Neuronal stem cell (in vitro differentiated cells): ENCODE results near the gene SHISA7.

Experiments
- DNase-seq: peaks from one replicate; pipeline ENCODE4 v3.0.0-alpha.2; 2013; ENCODE audit warnings: low spot score
- H2AFZ ChIP-seq: one replicate; pipeline ENCODE4 v1.6.1; 2013; ENCODE audit warnings: mild to moderate bottlenecking, low read length, inconsistent platforms
- H2AK5ac ChIP-seq: 2 replicates; pipeline ENCODE4 v1.6.1; 2013; ENCODE audit warnings: low read depth, mild to moderate bottlenecking, inconsistent platforms, low read length, moderate library complexity, mixed read lengths
- H2BK120ac ChIP-seq: 2 replicates; pipeline ENCODE4 v1.6.1; 2013; ENCODE audit warnings: low read depth, mild to moderate bottlenecking, inconsistent platforms, low read length, moderate library complexity, mixed read lengths
- H2BK12ac ChIP-seq: one replicate; pipeline ENCODE4 v1.6.1; 2013; ENCODE audit warnings: low read length, inconsistent platforms
- H2BK15ac ChIP-seq: 2 replicates; pipeline ENCODE4 v1.6.1; 2013; ENCODE audit warnings: mild to moderate bottlenecking, low read length, inconsistent platforms, mixed read lengths
- H2BK5ac ChIP-seq: one replicate; pipeline ENCODE4 v1.6.1; 2013; ENCODE audit warnings: inconsistent platforms, mild to moderate bottlenecking, low read length, moderate library complexity
- H3K14ac ChIP-seq: one replicate; pipeline ENCODE4 v1.6.1; 2013; ENCODE audit warnings: low read length, inconsistent platforms
- H3K18ac ChIP-seq: 2 replicates; pipeline ENCODE4 v1.6.1; 2013; ENCODE audit warnings: low read length, inconsistent platforms
- H3K23ac ChIP-seq: 2 replicates; pipeline ENCODE4 v1.6.1; 2013; ENCODE audit warnings: low read depth, mild to moderate bottlenecking, mixed read lengths, low read length, inconsistent platforms; ENCODE audit not compliant: poor library complexity
- H3K27ac ChIP-seq: replicated peaks from 3 replicates; pipeline ENCODE4 v1.5.1; 2013; ENCODE audit warnings: low read length, inconsistent platforms
- H3K27me3 ChIP-seq, 3 experiments: 2 replicates each; pipeline ENCODE4 v1.6.1; 2013; ENCODE audit warnings: low read length in 3 of 3, mild to moderate bottlenecking in 2 of 3, inconsistent platforms in 1 of 3, low read depth in 1 of 3, mixed read lengths in 1 of 3, moderate library complexity in 1 of 3; ENCODE audit not compliant: control insufficient read depth in 3 of 3, insufficient read depth in 3 of 3
- H3K36me3 ChIP-seq, 2 donors: replicated peaks in 1 of 2; 2 replicates each; pipeline ENCODE4 v1.6.1; 2013; ENCODE audit warnings: low read length in 2 of 2; ENCODE audit not compliant: control insufficient read depth in 2 of 2, insufficient read depth in 2 of 2
- H3K4ac ChIP-seq: 2 replicates; pipeline ENCODE4 v1.6.1; 2013; ENCODE audit warnings: inconsistent platforms, mild to moderate bottlenecking, low read length, moderate library complexity
- H3K4me1 ChIP-seq, 2 donors: 1 replicate in 1 of 2; 2 replicates in 1 of 2; pipeline ENCODE4 v1.6.1; 2013; ENCODE audit warnings: low read length in 2 of 2, low read depth in 1 of 2; ENCODE audit not compliant: control insufficient read depth in 2 of 2, insufficient read depth in 1 of 2
- H3K4me2 ChIP-seq: one replicate; pipeline ENCODE4 v1.6.1; 2013; ENCODE audit warnings: mild to moderate bottlenecking, low read length, inconsistent platforms; ENCODE audit not compliant: insufficient read depth, poor library complexity, severe bottlenecking
- H3K4me3 ChIP-seq, 2 donors: 2 replicates each; pipeline ENCODE4 v1.5.1; 2013; ENCODE audit warnings: low read length in 2 of 2, mild to moderate bottlenecking in 2 of 2, inconsistent platforms in 1 of 2, moderate library complexity in 1 of 2
- H3K79me1 ChIP-seq: one replicate; pipeline ENCODE4 v1.6.1; 2013; ENCODE audit warnings: low read depth, mild to moderate bottlenecking, inconsistent platforms, low read length, moderate library complexity
- H3K9ac ChIP-seq: one replicate; pipeline ENCODE4 v1.6.1; 2013; ENCODE audit warnings: mild to moderate bottlenecking, low read depth, low read length, inconsistent platforms; ENCODE audit not compliant: poor library complexity
- H3K9me3 ChIP-seq, 2 donors: replicated peaks in 1 of 2; 2 replicates each; pipeline versions ENCODE3 to v1.6.1; 2013; ENCODE audit warnings: low read length in 2 of 2, mild to moderate bottlenecking in 2 of 2, inconsistent platforms in 1 of 2, low read depth in 1 of 2, mixed read lengths in 1 of 2, moderate library complexity in 1 of 2; ENCODE audit not compliant: control insufficient read depth in 2 of 2, insufficient read depth in 1 of 2
- H4K8ac ChIP-seq: one replicate; pipeline ENCODE4 v1.6.1; 2013; ENCODE audit warnings: low read depth, mild to moderate bottlenecking, inconsistent platforms, low read length, moderate library complexity
- H4K91ac ChIP-seq: one replicate; pipeline ENCODE4 v1.6.1; 2013; ENCODE audit warnings: low read length, low read depth, mild to moderate bottlenecking, inconsistent platforms; ENCODE audit not compliant: poor library complexity
- WGBS, 2 donors: extraction: QIAGEN DNeasy Blood & Tissue Kit; methylation state at CpG; one replicate each; pipeline ENCODE4 v1.1.7; 2013; ENCODE audit warnings: missing lambda C conversion rate in 2 of 2, mixed read lengths in 1 of 2; ENCODE audit not compliant: insufficient read length in 2 of 2, insufficient replicate concordance in 1 of 2; ENCODE audit errors: extremely low coverage in 2 of 2; 5-methylcytosine and 5-hydroxymethylcytosine counted together

The SHISA7 gene

DNA sequence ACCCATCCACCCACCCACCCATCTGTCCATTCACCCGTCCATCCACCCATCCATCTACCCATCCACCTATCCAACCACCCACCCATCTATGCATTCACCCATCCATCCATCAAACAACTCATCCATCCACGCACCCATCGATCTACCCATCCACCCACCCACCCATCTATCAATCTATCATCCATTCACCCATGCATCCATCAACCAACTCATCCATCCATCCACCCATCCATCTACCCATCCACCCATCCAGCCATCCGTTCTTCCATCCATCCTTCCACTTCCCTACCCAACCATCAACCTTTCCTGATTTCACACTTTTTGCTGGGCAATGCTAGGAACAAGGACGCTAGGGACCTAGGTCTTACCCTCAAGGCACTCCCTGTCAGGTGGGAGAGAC, 61.1 kb downstream of the SHISA7 start:
- peaks cover 7% of the 10 kb centered on the region for H3K79me1 ChIP-seq
- no peak overlapping the region for H3K4me2 ChIP-seq
- H2BK12ac ChIP-seq, result no peak overlapping the region
- H2BK120ac ChIP-seq, result no peak overlapping the region
- H3K4me3 ChIP-seq, result no peak overlapping the region
- no peak overlapping the region for H2AK5ac ChIP-seq
- no peak overlapping the region for H2BK15ac ChIP-seq
- H3K18ac ChIP-seq, result no peak overlapping the region
- no peak overlapping the region for H3K14ac ChIP-seq
- no peak for DNase-seq
- H3K4ac ChIP-seq, result no peak overlapping the region
- peaks cover 0 to 15% (median 0%) of the 10 kb centered on the region in 3 experiments for H3K27me3 ChIP-seq
- WGBS, 2 donors, result 100% methylated on average over 3 of the region's 5 CpGs
- H2BK5ac ChIP-seq, result no peak overlapping the region
- H3K9ac ChIP-seq, result no peak overlapping the region
- no peak overlapping the region for H4K8ac ChIP-seq
- peaks cover 25 to 26% of the 10 kb centered on the region in 2 donors for H3K4me1 ChIP-seq
- peaks cover 2% of the 10 kb centered on the region in 2 donors for H3K9me3 ChIP-seq
- no peak overlapping the region for H3K27ac ChIP-seq
- H2AFZ ChIP-seq, result no peak overlapping the region
- no peak overlapping the region for H3K23ac ChIP-seq
- H4K91ac ChIP-seq, result no peak overlapping the region
- peaks cover 2 to 7% of the 10 kb centered on the region in 2 donors for H3K36me3 ChIP-seq

DNA sequence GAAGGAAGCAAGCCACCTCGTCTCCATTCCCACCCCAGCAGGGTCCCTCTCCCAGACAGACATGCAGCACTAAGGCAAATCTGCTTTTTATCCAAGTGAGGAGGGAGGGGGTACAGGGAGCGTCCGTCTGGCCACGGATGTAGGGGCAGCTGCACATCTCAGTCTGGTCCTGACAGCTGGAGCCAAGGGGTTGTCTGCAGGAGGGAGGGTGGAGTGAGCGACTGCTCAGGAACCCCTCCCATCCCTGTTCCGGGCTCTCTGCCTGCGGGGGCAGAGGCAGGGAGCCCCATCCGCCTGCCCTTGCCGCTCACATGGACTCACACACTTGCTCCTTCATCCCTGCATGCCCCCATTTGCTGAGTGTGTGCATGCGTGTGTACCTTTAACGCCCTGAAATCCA, 63.9 kb downstream of the SHISA7 start:
- no peaks in the 10 kb centered on the region for H3K36me3 ChIP-seq
- H2AK5ac ChIP-seq, result peak overlapping the region; percentile 97
- no peak overlapping the region for H3K9ac ChIP-seq
- no peak overlapping the region for H4K8ac ChIP-seq
- H3K14ac ChIP-seq, result no peak overlapping the region
- no peak for DNase-seq
- peak overlapping the region; percentile 83 for H2BK5ac ChIP-seq
- peaks cover 0 to 15% (median 0%) of the 10 kb centered on the region in 3 experiments for H3K27me3 ChIP-seq
- no peak overlapping the region for H2AFZ ChIP-seq
- peaks cover 27 to 28% of the 10 kb centered on the region in 2 donors for H3K4me1 ChIP-seq
- WGBS, 2 donors, result no CpG with 5 or more reads among the region's 11 CpGs
- peak overlapping the region; percentile 92 for H2BK120ac ChIP-seq
- H2BK12ac ChIP-seq, result no peak overlapping the region
- no peak overlapping the region for H3K27ac ChIP-seq
- H2BK15ac ChIP-seq, result peak overlapping the region; percentile 56
- no peaks in the 10 kb centered on the region for H3K79me1 ChIP-seq
- no peak overlapping the region for H4K91ac ChIP-seq
- H3K23ac ChIP-seq, result peak overlapping the region; percentile 65
- no peak overlapping the region for H3K4me3 ChIP-seq
- H3K9me3 ChIP-seq, result peaks cover 2% of the 10 kb centered on the region in 2 donors
- H3K4me2 ChIP-seq, result no peak overlapping the region
- H3K18ac ChIP-seq, result peak overlapping the region; percentile 71
- H3K4ac ChIP-seq, result no peak overlapping the region
